Measurements from ENCODE around the gene CEP41.
"Not testable (repeated sequence)": the region's sequence is repeated elsewhere in the genome, so short reads cannot be mapped to it uniquely, and the experiment has no call there.

Gene CEP41

GRCh38 chr7:130461272-130461671 is 20.5 kb upstream of the CEP41 start:
- no peak for DNase-seq (ENCODE audit: low read depth in 2 of 2)

GRCh38 chr7:130458257-130458656 is 17.4 kb upstream of the CEP41 start:
- no peak for DNase-seq (ENCODE audit: low read depth in 2 of 2)

- no peak for DNase-seq (ENCODE audit: low read depth in 2 of 2)
Observed at GRCh38 chr7:130454959-130455358, 14.1 kb upstream of the CEP41 start.

GRCh38 chr7:130452951-130453350 is 12.1 kb upstream of the CEP41 start:
- no peak for DNase-seq (ENCODE audit: low read depth in 2 of 2)

- DNase-seq (ENCODE audit: low read depth in 2 of 2), result not testable (repeated sequence)
Observed at GRCh38 chr7:130451344-130451743, 10.5 kb upstream of the CEP41 start.

- DNase-seq (ENCODE audit: low read depth in 2 of 2), result no peak
Observed at GRCh38 chr7:130446259-130446658, 5.4 kb upstream of the CEP41 start.

- no peak for DNase-seq (ENCODE audit: low read depth in 2 of 2)
Observed at GRCh38 chr7:130444751-130445407, 4.1 kb upstream of the CEP41 start.

- no peak for DNase-seq (ENCODE audit: low read depth in 2 of 2)
Observed at GRCh38 chr7:130444234-130444633, 3.4 kb upstream of the CEP41 start.

GRCh38 chr7:130442601-130443000 is 1.8 kb upstream of the CEP41 start:
- DNase-seq (ENCODE audit: low read depth in 2 of 2), result no peak

GRCh38 chr7:130441408-130441869 is 623 bp upstream of the CEP41 start:
- no peak for DNase-seq (ENCODE audit: low read depth in 2 of 2)

GRCh38 chr7:130436253-130436652 is 4.6 kb downstream of the CEP41 start:
- DNase-seq (ENCODE audit: low read depth in 2 of 2), result no peak

- no peak for DNase-seq (ENCODE audit: low read depth in 2 of 2)
Observed at GRCh38 chr7:130435311-130435854, 5.4 kb downstream of the CEP41 start.

GRCh38 chr7:130433301-130433700 is 7.5 kb downstream of the CEP41 start:
- no peak for DNase-seq (ENCODE audit: low read depth in 2 of 2)

- no peak for DNase-seq (ENCODE audit: low read depth in 2 of 2)
Observed at GRCh38 chr7:130432886-130433285, 7.9 kb downstream of the CEP41 start.

- no peak for DNase-seq (ENCODE audit: low read depth in 2 of 2)
Observed at GRCh38 chr7:130430841-130431666, 9.8 kb downstream of the CEP41 start.

- DNase-seq (ENCODE audit: low read depth in 2 of 2), result no peak
Observed at GRCh38 chr7:130430115-130430514, 10.7 kb downstream of the CEP41 start.

GRCh38 chr7:130429019-130429418 is 11.8 kb downstream of the CEP41 start:
- DNase-seq (ENCODE audit: low read depth in 2 of 2), result no peak

GRCh38 chr7:130426564-130426963 is 14.3 kb downstream of the CEP41 start:
- DNase-seq (ENCODE audit: low read depth in 2 of 2), result no peak

- DNase-seq (ENCODE audit: low read depth in 2 of 2), result no peak
Observed at GRCh38 chr7:130425796-130426195, 15.0 kb downstream of the CEP41 start.

- no peak for DNase-seq (ENCODE audit: low read depth in 2 of 2)
Observed at GRCh38 chr7:130423501-130424037, 17.2 kb downstream of the CEP41 start.

- no peak for DNase-seq (ENCODE audit: low read depth in 2 of 2)
Observed at GRCh38 chr7:130421684-130422083, 19.1 kb downstream of the CEP41 start.

- DNase-seq (ENCODE audit: low read depth in 2 of 2), result no peak
Observed at GRCh38 chr7:130420943-130421578, 19.8 kb downstream of the CEP41 start.

All from stimulated activated CD4-positive, alpha-beta T cell treated with anti-CD3 and anti-CD28 coated beads, Interleukin-1b, Interleukin-23, amount 100 ng/mL, for 1 hour (primary cell).